ENCODE measurements around the gene MPP3.
A peak's percentile ranks its signal among the peaks of the same experiment; 100 is the strongest.
"Not testable (repeated sequence)": the region's sequence is repeated elsewhere in the genome, so short reads cannot be mapped to it uniquely, and the experiment has no call there.

MPP3 gene

DNA sequence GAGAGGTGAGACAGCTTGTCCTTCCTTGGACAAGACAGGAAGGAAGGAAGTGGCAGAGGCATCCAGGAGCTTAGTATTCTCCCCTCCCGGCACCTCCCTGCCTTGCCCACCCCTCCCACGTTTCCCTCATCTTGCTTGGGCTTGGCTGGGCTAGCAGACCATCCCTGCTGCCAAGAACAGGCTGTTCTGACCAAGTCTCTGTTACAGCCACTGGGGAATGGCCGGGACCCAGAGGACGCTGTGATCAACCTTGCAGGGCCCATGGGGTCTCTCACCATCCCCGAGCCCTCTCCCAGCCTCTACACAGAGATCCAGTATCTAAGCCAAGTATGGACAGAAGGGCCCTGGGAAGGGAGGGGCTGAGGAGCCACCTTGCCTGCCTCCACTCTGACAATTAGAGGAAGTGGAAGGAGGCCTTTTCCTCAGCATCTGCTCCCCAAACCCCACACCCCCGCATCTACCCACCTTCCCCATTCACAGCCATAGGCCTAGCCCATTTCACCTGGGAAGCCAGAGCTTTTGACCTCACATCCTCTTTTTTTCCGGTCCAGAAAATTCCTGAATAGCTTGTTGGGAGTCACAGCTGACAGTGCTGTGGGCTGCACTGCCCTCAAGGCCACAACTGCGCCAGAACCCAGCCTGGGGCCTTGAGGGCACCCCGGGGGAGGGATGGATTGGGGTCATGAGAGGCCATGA is 28.1 kb upstream of the MPP3 start:
- no peak for DNase-seq (ENCODE audit: low read depth in 3 of 3, low spot score in 1 of 3)

DNA sequence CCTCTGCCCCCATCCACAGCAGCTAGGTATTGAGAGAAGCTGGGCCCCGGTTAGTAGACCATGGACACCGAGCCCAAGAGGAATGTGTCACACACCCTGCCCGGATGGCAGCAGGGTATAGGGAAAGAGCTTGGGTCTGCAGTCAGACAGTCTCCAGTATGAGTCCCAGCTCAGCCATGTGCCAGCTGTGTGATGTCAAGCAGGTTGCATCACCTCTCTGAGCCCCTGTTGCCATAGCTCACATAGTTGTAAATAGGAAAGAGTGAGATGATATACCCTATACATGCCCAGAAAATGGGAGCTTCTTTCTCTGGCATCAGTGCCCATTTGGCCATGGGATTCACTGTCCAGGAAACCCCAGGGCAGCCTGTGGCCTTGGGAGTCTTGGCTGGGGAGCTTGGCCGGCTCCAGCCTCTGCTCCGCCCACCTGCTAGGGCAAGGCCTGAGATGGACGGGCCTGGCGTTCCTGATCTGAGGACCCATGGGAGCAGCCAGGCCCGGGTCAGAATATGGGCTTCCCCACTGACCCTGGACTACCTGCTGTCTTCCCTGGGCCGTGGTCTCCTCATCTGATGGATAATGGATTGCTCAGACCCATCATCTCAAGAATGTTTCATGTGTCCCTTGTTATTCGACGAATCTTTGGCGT is 27.3 kb upstream of the MPP3 start:
- no peak for DNase-seq (ENCODE audit: low read depth in 3 of 3, low spot score in 1 of 3)

DNA sequence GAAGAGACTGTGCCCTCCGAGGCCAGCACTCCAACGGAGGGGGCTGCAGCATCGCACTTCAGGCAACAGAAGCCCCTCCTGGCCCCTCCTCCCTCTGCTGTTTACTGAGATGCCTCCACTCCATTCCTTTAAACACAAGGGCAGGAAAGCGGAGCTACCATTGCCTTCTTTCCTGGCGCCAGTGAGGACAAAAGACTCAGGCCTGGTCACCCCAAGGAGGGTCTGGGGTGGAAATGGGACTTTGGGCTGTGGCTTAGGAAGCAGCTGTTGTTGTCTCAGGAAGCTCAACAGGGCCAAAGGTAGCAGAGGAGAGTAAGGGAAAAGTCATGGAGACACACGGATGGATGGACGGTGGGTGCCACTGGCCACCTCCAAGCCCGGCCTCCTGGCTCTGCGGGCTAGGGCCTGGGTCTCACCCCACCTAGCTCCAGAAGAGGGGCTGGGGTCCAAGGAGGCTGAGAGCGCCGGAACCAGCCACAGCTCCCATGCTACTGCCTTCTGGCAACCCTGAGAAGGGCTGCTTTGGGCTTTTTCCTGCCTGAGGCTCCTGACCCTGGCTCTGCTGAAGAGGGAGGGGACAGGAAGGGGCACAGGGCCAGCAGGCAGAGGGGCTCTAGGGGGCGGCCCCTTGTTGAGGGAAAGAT is 25.1 kb upstream of the MPP3 start:
- DNase-seq (ENCODE audit: low read depth in 3 of 3, low spot score in 1 of 3) = no peak

DNA sequence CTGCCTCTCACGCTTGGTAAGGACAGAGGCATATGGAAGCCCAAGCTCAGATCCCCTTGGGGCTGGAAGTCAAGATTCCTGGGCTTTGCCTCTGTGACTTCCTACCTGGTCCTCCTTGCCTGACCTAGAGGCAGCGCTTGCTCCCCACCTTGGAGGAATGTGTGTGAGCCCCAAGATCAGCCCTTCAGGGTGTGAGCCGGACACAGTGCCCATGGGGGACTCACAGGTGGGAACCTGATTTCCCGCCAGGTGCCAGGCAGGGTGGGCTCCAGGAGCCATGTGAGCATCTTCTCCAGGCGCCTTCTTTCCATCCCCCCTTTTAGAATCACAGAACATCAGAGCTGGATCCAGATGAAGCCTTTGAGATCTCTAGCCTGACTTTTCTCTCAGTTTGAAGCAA is 24.2 kb upstream of the MPP3 start:
- no peak for DNase-seq (ENCODE audit: low read depth in 3 of 3, low spot score in 1 of 3)

DNA sequence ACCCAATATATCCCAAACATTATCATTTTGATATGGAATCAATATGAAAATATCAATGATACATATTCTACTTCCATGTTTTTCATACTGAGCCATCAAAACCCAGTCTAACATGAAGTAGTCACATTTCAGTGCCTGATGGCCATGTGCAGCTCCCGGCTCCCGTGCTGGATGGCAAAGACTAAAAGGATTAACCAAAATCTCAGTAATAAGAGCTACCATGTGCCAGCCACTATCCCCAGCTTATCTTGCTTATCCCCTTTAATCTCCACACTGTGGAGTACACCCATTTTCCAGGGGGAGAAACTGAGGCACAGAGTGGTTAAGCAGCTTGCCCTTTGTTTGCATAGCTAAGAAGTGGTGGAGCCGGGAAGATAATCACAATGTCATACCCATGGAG is 23.2 kb upstream of the MPP3 start:
- DNase-seq (ENCODE audit: low read depth in 3 of 3, low spot score in 1 of 3) = no peak

DNA sequence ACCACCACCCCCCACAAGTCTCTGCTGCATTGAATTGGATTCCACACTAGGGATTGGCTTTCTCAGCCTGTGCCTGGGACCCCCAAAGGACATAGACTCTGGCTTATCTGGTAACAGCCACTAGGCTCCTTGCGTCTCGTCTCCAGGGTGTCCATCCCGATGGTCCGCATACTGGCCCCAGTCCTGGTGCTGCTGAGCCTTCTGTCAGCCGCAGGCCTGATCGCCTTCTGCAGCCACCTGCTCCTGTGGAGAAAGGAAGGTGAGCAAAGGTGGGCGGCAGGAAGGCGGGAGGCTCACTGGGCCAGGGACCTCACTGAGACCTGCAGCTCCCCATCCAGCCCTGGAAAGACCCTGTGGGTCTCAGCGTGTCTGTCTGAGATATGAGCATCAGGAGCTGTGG is 22.1 kb upstream of the MPP3 start:
- DNase-seq (ENCODE audit: low read depth in 3 of 3, low spot score in 1 of 3) = no peak

DNA sequence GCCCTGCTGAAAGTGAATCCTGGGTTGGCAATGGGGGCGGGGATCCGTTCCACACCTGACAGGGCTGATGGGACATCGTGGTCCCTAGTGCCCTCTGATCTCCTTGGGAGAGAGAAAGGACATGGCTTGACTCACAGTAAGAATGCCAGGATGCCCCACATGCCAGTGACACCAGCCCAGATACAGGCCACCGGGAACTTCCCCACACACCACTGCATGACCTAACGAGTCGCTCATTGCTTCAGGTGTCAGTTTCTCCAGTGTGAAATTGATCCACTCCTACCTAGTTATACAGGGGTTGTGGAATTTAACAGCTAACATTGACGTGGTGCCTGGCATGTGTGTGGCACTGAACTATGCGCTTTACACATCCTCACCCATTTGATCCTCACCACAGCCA is 21.6 kb upstream of the MPP3 start:
- no peak for DNase-seq (ENCODE audit: low read depth in 3 of 3, low spot score in 1 of 3)

DNA sequence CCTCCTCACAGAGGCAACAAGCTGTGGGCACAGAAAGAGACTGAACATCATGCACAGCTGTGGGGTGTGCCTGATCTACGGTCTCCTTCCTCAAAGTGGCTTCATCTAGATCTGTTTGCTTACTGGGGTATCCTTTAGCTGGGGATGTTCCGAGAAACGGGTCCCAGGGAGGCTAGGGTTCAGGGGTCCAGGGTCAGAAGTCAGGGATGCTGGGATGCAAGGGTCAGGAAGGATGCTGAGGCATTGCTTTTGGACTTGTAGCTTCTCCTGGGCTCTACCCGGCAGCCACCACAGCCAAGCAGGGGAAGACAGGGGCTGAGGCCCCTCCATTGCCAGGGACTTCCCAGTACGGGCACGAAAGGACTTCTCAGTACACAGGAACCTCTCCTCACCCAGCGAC is 20.6 kb upstream of the MPP3 start:
- no peak for DNase-seq (ENCODE audit: low read depth in 3 of 3, low spot score in 1 of 3)

DNA sequence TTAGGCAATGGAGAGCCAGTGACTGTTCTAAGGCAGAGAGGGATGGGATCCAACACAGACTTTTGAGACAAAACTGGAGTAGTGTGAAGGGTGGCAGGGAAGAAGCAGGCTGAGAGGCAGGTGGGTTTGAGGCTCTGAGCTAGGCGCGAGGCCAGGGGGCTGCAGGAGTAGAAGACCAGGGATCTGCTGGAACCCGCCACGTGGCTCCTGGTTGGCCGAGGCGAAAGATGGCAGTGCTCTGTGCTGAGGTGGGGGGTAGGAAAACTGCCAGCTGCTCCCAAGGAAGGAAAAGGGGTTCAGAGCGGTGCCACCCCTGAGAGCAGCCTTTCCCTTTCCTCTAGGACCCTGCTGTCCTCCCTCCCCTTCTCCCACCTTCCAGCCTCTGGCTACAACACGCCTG is 19.6 kb upstream of the MPP3 start:
- DNase-seq (ENCODE audit: low read depth in 3 of 3, low spot score in 1 of 3) = no peak

DNA sequence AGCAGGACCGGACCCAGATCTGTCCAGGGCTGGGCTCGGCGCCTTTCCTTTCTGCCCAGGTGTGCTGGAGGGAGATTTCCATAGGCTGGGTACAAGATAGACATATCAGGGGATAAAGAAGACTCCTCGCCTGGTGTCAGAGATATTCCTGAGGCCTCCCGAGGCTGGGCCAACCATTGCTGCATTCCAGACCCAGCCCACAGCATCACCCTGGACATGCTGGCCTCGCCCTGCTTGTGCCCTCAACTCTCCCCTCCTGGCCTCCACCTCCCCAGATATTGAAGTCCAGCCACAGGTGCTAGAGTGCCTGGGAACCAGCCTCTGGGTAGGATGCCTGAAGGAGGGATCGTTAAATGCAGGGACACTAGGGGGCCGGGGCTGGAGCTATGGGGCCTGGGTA is 16.2 kb upstream of the MPP3 start:
- no peak for DNase-seq (ENCODE audit: low read depth in 3 of 3, low spot score in 1 of 3)

DNA sequence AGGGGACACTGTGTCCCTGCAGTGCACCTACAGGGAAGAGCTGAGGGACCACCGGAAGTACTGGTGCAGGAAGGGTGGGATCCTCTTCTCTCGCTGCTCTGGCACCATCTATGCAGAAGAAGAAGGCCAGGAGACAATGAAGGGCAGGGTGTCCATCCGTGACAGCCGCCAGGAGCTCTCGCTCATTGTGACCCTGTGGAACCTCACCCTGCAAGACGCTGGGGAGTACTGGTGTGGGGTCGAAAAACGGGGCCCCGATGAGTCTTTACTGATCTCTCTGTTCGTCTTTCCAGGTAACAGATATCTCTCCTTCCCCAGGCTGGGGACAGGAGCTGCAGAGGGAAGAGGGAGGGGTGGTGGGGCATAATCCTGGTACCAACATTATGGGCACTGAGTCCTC is 15.7 kb upstream of the MPP3 start:
- no peak for DNase-seq (ENCODE audit: low read depth in 3 of 3, low spot score in 1 of 3)

DNA sequence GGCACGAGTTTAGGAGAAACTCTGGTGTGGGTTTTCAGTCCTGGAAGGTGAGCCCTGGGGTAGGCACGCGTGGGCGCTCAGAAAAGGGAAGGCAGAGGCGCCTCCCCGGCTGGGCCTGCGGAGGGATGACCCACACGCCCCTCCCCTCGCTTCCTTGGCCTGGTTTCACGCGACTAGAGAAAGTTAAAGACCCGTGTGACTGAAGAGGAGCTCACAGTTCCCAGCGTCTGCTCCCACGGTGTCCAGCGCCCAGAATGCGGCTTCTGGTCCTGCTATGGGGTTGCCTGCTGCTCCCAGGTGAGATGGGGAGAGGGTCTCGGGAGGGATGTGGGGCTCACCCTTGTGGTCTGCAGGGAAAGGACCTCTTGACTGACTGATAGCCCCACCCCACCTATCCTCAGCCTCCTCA is 14.0 kb upstream of the MPP3 start, which contains the start of gene CD300LG:
Gene CD300LG, plus strand, starts transcription at position 214 of the 409 bp plus-strand sequence. Its CDS starts 41 bp downstream, at position 255.
- no peak for DNase-seq (ENCODE audit: low read depth in 3 of 3, low spot score in 1 of 3)

DNA sequence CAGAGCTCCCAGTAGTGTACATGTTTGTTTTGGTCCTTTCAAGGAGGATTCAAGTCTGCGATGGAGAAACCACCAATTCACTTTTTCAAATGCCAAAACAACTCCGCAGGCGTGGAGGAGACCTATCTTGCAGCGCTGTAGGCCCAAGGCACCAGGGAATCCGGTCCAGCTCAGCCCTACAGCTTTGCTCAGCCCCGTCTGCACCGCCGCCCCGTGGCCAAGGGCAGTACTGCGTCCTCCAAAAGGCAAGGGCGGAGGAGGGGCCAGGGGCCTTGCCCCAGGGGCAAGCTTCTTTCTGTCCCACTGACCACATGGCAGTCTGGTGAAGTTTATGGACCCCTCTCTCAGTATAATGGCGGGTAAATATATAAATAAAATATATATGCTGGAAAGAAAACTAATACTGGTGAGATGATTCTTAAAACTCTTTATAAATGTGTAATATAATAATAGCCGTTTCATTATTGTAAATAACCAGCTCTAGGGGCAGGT is 13.3 kb upstream of the MPP3 start:
- peak; percentile 20 to 79 (median 37) for DNase-seq (ENCODE audit: low read depth in 3 of 3, low spot score in 1 of 3)

DNA sequence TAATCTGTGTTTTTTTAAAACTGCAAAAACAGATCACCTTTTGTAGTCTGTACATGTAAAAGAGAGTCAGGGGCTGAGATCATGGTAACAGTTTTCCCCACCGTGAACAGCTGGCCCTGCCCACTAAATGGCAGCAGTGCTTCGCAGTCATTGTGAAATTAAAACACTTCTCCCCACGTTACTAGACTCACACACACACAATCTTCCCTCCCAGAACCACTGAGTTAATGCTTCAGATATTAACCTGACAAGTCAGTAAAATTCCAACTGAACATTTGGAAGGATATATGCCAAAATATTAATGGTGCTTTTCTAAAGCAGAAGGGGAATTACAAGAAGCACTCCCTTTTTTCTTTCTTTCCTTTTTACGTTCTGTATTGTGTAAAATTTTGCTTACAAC is 12.8 kb upstream of the MPP3 start:
- DNase-seq (ENCODE audit: low read depth in 3 of 3, low spot score in 1 of 3) = no peak

DNA sequence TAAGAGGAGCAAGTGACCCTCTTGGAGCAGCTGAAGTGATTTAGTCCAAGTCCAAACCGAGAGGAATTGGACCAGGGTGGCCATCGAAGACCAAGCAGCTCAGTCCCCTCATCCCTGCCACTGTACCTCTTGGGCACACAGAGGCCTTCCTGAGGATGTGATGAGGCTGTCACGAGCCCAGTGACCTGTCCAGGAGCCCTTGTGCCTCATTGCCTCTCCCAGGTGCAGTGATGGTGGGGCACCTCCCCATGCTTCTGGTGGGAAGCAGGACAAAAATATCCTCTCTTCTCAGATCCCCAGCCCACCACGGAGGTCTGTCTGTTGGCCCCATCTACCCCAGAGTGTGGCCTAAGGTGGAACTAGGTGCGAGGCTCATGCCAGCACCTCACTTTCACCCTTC is 11.3 kb upstream of the MPP3 start:
- DNase-seq (ENCODE audit: low read depth in 3 of 3, low spot score in 1 of 3) = no peak

DNA sequence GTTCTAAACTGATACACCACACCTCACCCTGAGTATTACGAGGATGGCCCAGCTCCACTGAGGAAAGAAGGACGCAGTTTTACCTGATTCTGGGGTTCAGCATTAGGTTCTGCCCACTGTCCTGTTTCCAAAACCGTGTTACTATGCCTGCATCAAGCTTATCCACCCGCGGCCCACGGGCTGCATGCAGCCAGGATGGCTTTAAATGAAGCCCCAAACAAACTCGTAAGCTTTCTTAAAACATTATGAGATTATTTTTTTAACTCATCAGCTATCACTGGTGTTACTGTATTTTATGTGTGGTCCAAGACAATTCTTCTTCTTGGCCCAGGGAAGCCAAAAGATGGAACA is 10.0 kb upstream of the MPP3 start:
- no peak for DNase-seq (ENCODE audit: low read depth in 3 of 3, low spot score in 1 of 3)

DNA sequence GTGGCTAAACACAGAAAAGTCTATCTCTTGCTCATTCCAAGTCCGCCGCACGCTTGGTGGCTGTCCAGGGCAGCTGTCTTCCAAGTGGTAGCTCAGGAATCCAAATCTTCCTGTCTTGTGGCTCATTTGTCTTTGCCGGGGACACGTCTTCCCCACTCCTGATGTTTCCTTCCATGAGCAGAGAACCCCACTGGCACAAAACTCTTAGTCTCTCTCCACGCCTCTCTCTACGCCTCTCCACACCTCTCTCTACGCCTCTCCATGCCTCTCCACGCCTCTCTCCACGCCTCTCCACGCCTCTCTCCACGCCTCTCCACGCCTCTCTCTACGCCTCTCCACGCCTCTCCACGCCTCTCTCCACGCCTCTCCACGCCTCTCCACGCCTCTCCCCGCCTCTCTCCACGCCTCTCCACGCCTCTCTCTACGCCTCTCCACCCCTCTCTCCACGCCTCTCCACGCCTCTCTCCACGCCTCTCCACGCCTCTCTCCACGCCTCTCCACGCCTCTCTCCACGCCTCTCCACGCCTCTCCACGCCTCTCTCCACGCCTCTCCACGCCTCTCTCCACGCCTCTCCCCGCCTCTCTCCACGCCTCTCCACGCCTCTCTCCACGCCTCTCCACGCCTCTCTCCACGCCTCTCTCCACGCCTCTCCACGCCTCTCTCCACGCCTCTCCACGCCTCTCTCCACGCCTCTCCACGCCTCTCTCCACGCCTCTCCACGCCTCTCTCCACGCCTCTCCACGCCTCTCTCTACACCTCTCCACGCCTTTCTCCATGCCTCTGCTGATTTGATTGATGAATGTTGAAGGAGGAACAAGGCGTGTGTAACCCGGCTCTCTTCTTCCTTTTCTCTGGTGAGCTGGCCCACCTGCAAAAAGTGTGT is 9.4 kb upstream of the MPP3 start:
- not testable (repeated sequence) for DNase-seq (ENCODE audit: low read depth in 3 of 3, low spot score in 1 of 3)

DNA sequence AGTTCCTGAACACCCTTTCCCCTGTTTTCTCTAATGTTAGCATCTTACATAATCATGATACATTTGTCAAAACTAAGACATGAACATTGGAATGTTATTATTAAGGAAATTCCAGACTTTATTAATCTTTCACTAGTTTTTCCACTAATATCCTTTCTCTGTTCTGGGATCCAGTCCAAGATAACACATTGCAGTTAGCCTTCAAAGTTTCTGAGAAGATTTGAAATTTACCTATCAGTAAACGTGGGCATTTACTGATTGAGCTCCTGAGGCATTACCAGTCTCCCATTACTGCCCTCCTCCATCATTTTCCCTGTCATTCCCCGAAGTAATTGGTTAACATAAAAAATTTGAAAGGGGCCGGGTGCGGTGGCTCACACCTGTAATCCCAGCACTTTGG is 8.3 kb upstream of the MPP3 start:
- DNase-seq (ENCODE audit: low read depth in 3 of 3, low spot score in 1 of 3) = no peak

DNA sequence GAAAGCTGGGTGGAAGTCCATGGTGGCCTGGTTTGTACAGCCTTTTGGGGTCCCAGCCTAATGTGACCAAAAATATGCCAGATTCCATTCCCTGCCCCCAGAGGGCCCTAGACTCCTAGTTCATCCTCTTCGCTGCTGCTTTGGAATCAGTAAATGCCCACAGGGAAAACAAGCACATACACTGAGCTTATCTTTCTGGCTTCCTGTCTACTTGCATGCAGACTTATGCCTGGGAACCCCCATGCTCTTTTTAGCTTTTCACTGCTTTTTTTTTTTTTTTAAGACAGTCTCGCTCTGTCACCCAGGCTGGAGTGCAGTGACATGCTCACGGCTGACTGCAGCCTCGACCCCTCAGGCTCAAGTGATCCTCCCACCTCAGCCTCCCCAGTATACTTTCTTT is 7.9 kb upstream of the MPP3 start:
- DNase-seq (ENCODE audit: low read depth in 3 of 3, low spot score in 1 of 3) = no peak

DNA sequence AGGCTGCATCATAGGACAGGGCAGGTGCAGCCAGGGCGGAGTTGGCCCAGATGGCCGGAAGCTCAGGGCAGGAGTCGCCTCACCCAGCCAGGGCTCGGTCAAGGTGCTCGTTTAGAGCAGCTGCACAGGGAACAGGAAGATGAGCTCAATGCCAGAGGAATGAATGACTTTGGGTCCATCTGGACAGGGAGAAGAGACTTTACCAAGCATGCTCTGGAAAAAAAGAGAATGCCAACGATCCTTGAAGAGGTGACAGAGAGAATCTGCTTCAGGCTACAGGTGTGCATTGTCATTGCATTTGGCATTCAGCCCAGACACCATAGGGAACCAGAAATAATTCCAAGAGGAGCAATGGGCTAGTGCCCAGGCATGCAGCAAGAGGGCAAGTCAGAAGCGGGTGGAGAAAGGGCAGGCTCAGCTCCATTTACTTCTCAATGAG is 6.7 kb upstream of the MPP3 start:
- DNase-seq (ENCODE audit: low read depth in 3 of 3, low spot score in 1 of 3) = no peak

DNA sequence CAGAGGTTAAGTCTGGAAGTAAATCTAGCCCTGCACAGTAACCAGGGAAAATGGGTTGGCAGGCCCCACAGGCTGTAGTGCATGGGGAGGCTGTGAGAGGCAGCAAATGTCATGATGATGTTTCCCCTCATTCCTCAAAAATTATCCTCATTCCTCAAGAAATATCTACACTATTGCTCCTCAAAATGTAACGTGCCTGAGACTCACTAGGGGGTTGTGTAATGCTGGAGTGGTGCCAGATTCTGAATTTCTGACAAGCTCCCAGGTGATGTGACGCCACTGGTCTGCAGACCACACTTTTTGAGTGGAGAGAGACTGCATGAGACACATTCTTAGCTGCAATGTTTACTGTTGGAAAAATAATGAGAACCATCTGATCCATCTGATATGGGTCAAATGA is 1.2 kb upstream of the MPP3 start:
- DNase-seq (ENCODE audit: low read depth in 3 of 3, low spot score in 1 of 3) = no peak
